Fibroblast of peridontal ligament (primary cell): ENCODE measurements around the gene CYTH1.
"Not testable (repeated sequence)": the region's sequence is repeated elsewhere in the genome, so short reads cannot be mapped to it uniquely, and the experiment has no call there.

ENCODE experiments used
- DNase-seq: peaks from one replicate; pipeline ENCODE4 v3.0.0-alpha.2; 2010; ENCODE audit errors: extremely low read depth

Gene CYTH1

DNA sequence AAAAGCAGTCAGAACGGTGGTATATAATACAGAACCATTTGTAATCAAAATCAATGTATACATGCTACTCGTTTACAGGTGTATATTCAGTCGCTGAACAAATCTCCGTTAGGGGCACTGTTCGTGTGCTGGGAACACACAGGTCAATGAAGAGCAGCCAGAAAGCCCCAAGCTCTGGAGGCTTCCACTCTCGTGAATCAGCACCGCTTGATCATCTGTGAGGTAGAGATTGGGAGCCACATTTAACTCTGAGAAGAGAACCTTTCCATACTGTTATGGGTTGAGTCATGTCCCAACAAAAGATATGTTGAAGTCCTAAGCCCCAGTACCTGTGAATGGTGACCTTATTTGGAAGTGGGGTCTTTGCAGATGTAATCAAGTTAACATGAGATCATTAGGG lies 5.4 kb upstream of the CYTH1 start:
- no peak for DNase-seq

DNA sequence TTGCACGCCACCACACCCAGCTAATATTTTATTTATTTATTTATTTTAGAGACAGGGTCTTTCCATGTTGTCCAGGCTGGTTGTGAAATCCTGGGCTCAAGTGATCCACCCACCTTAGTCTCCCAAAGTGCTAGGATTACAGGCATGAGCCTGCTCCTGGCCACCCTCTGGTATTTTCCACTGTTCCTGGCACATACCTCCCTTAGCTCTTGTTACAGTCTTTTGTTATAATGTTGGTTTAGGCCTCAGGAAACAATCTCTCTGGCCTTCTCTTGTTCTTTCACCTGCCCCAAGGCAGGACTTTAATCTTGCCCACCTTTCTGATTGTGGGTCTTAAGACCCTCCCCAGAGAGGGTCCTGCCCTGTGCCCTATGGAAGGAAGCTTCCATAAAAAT lies 3.6 kb upstream of the CYTH1 start:
- DNase-seq: no peak

DNA sequence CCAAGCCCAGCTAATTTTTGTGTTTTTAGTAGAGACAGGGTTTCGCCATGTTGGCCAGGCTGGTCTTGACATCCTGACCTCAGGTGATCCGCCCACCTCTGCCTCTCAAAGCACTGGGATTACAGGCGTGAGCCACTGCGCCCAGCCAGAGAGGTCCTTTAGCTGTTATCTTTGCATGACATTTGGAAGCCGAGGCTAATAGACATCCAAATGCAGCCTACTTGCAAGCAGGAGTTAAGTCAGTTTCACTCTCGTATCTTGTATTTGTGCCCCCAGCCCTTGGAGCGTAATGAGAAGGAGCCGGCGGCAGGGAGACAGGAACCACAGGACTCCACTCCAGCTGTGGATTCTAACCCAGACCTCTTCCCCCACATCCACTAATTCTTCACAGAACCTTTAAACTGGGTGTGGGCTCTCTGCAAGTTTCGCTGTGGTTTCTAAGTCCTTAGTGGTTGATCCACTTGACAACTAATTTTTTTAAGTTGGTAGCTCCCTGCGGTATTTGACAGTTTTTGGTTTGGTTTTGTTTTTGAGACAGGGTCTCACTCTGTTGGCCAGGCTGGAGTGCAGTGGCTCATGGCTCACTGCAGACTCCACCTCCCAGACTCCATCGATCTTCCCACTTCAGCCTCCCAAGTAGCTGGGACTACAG lies 3.1 kb upstream of the CYTH1 start:
- DNase-seq: no peak

DNA sequence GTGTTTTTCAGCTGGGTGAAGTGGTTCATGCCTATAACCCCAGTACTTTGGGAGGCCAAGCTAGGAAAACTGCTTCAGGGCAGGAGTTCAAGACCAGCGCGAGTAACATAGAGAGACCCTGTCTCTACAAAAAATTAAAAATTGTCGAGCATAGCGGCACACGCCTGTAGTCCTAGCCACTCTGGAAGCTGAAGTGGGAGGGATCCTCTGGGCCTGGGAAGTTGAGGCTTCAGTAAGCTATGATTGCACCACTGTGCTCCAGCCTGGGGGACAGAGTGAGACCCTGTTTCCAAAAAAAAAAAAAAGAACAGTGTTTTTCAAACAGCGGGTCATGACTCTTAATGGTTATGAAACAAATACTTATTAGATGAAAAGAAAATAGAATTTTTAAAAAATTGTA lies 2.3 kb upstream of the CYTH1 start:
- no peak for DNase-seq

DNA sequence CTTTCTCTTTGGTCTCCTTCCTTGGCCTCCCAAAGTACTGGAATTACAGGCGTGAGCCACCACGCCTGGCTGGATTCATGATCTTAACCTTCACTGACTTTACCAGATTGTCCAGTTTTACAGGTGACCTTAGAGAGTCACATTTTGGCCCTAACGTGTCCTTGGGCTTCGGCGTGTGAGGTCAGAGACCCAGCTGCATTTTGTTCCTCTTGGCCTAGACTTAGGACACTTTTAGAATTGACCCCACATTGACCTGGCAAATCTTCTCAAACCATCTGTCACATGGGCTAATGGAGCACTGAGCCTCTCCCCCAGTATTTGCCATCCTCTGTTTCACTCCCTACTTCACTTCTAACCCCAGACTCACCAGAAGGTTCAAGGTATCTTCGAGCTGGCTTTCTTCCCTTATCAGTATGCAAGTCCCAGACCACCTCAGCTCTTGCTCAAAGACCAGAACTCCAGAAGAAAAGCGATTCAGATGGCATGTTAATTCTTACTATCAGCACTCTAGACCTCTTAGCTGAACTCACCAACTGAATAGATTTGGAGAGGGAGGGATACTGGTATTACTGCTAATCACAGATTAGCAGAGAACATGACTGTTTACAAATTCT lies 1.7 kb upstream of the CYTH1 start:
- DNase-seq: no peak

DNA sequence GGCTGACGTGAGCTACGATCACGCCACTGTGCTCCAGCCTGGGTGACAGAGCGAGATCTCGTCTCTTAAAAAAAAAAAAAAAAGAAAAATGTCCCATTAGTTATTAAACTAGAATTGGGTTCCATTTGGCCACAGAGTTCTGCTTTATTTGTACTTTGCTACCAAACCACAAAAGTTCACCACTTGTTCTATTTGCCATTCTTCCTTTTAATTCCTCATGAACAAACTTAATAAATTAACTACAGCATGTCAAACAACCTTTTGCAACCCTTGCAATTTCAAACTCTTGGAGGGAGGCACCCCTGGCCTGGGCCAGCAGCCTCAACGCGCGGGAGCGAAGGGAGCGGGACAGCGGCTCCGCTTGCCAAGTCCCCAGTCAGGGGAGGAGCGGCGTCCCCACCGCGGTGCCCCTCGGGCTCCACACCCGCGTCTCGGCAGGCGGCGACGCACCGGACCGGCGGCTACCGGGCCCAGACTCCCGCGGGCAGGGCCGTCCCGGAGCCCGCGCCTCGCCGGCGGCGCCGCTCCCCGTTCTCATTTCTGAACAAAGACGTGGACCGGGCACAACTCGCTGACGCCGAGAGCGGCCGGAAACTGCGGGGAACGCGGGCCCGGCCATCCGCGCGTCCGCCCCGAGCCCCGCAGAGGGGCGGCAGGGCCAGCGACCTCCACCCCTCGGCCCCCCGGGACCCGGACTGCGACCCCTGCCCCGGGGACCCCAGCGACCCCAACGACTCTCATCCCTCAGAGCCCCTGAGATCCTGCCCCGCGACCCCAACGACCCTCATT lies 775 bp downstream of the CYTH1 start:
- peak; percentile 26 for DNase-seq

DNA sequence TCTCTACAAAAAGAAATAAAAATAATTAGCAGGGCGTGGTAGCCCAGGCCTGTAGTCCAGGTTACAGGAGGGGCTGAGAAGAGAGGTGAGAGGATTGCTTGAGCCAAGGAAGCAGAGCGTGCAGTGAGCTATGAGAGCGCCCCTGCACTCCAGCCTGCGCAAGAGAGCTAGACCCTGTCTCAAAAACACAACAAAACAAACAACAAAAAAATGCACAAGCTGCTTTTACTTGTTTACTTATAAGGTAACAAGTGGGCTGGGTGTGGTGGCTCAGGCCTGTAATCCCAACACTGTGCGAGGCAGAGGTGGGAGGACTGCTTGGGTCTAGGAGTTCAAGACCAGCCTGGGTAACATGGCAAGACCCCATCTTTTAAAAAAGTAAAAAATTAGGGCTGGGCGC lies 1.7 kb downstream of the CYTH1 start:
- DNase-seq: no peak

DNA sequence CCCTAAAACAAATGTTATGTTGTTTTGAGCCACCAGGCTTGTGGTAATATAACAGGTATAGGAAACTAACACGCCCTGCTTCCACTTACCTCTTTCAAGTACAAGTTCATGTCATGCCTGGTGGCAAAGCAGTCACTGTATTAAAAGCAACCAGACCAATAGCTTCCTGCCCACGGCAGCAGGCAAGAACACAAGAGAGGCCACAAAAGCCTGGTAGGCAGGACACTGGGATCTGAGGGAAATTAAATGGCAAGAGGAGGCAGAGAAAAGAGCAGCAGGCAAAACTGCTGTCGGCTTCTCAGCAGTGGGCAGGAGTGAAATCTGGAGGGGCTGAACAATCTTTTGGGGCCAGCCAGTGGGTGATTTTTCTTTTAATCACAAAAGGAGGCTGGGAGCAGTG lies 2.2 kb downstream of the CYTH1 start:
- no peak for DNase-seq

DNA sequence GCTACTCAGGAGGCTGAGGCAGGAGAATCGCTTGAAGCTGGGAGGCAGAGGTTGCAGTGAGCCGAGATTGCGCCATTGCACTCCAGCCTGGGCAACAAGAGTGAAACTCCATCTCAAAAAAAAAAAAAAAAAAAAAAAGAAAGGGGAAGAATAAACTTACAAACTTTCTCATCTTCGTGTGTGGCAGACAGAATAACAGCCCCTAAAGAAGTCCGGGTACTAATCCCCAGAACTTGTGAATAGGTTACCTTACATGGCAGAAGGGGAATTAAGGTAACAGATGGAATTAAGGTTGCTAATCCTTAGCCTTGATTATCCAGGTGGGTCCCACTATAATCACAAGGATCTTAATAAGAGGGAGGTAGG lies 2.8 kb downstream of the CYTH1 start:
- DNase-seq: not testable (repeated sequence)

DNA sequence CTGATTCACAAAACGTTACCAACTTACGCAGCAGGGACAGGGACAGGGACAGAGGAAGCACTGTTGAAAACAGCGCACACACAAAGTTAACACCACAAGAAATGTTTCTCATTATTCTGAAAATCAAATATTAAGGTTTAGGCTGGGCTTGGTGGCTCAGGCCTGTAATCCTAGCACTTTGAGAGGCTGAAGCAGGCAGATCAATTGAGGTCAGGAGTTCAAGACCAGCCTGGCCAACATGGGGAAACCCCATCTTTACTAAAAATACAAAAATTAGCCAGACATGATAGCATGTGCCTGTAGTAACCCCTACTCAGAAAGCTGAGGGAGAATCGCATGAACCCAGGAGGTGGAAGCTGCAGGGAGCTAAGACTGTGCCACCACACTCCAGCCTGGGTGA lies 4.2 kb downstream of the CYTH1 start:
- no peak for DNase-seq

DNA sequence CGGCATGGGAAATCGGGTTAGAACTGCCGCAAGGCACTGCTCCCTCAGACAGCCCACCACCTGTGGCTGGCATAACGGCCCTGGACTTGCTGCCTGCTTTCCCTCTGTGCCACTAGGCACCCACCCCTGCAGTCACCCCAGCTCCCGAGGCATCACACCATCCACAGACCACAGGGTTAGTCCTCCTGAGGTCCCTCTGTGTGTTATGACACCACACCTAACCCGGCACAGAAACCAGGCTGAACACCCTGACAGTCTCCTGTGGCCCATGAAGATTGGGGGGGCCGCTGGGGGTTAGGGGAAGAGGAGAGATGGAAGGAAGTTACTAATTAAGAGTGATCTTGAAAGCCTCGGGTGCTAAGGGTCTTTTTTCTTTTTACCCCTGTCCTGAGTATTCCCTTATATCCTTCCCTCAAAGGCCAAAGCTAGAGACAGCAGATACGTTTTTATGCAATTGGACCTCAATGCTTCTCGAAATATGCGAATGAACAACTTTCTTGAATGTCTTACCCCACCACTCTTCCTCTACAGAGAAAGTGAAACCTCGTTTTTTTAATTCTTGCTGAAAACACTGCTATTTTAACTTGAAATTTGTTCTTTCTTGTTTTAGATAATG lies 7.0 kb downstream of the CYTH1 start:
- DNase-seq: peak; percentile 56

DNA sequence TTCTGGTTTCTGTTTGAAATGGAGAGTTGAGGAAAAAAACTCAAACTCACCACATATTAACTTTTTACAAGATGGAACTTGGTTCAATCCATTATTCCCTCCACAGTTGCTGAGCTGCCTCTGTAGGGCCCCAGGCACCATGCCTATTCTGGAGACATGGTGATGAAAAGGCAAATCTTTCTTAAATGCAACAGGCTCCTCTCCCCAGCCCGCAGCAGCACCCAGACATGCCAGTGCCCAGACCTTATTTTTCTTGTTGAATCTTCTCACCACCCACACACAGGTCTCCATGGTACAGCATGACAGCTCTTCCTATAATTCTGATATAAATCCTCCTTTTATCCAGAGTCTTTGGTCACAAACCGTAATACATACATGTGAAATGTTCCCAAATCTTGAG lies 7.6 kb downstream of the CYTH1 start:
- DNase-seq: peak; percentile 26

DNA sequence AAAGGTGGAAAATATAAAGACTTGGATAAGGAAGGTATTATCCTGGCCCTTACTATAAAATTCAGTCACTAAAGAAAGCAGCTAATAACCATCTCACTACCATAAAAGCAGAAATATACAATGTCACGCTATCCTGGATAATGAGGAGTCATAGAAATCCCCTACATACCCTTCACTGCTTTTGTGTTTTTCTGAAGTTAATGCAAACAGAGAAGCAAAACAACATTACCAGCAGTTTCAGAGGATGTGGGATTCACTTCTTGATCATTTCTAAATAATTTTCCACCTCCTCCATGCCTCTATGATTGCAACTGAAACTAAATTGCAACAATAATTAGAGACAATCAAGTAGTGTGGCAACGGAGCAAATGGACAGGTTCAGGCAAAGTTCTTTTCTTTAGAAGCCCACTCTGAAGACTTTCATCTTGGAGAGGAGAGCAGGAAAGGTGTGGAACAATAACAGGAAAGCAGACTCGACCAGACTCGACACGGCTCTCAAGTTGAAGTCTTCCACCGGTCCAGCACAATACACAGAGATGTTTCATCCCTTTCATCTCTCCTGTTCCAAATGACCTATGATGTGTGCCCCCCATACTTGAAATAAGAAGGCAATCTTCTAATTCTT lies 10.2 kb downstream of the CYTH1 start:
- no peak for DNase-seq

DNA sequence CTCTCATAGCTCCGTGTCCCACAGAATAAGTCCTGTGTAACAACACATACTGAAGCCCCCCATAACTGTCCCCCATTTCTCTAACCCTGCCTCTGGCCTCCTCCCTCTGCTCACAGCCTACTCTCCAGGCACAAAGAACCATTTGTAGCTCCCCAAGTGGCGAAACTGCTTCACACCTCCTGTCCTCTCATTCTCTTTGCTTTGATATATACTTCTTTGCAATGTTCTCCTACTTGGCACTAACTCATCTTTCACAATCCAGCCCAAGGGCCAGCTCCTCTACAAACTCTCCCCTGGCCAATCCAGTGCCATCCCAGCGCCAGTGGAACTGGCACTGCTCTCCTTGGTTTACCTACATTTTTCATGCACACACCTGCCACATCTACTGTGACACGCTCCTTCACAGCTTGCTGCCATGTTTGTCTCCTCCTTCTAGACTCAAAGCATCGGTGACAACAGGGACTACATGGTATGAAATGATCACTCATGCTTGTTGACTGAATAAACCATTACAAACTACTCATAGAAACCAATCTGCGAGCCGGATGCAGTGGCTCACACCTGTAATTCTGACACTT lies 12.8 kb downstream of the CYTH1 start:
- no peak for DNase-seq

DNA sequence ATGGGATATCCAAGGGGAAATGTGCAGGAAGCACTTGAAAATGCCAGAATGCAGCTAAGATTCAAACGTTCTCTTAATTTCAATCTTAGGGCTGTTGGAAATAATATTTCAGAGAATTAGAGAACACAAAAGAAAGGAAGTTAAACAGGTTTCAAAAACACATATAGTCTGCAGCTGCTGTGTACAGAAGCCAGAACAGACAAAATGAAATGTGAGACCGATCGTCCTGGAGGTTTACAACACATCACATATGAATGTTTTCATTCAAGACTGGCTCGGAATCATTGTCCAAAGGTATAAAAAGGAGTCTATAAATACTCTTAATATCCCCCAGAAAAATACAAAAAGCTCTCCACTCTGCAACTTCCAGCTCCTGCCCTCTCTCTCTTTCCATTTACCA lies 14.3 kb downstream of the CYTH1 start:
- no peak for DNase-seq

DNA sequence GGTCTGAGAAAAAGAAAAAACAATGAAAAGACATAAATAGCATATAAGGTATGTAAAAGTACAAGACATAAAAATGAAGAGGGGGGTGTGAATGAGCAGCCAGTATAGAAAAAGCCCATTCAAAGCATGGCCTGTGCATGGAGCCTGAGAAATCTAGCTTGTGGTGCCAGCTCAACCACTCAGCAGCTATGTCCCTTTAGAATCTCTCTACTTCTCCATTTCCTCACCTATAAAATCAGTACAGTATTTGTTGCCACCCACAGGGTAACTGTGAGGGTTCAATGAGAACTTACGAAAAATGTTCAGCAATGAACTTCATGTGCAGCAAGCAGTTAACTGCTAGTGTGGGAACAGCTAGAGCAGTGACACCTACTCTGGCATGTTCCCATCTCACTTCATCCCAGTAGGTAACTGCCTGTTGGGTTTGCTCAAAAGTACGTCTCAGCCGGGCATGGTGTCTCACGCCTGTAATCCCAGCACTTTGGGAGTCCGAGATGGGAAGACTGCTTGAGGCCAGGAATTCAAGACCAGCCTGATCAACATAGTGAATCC lies 15.3 kb downstream of the CYTH1 start:
- DNase-seq: no peak

DNA sequence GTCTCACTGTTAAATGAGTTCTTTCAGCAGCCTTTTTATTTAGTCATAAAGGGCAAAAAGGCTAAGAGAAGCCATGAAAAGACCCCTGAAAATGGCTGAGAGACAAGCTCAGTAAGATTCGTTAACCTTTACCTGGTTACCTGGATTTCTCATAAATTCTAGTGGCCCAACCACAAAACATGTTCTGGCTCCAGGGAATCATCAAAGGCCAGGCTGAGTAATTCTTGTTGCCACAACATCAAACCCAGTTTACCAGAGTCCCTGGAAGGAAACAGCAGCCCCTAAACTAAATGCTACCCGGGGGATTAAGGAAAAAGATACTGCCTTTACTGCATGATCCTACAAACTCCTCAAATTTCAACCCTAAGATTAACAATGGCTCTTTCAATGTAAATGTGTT lies 15.8 kb downstream of the CYTH1 start:
- no peak for DNase-seq

DNA sequence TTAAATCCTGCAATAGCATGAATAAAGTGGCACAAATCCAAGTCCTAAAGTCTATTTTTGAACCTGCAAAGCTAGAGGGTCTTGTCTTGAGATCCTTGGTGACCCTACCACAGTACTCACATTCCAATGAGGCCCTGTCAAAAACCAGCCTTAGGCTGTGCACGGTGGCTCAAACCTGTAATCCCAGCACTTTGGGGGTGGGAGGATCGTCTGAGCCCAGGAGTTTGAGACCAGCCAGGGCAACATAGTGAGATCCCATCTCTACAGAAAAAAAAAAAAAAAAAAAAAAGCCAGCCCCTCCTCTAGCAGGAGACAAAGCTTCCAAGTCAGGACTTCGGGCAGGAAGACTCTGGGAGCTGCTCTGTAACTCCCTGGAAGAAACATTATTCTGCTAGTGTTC lies 16.3 kb downstream of the CYTH1 start:
- no peak for DNase-seq

DNA sequence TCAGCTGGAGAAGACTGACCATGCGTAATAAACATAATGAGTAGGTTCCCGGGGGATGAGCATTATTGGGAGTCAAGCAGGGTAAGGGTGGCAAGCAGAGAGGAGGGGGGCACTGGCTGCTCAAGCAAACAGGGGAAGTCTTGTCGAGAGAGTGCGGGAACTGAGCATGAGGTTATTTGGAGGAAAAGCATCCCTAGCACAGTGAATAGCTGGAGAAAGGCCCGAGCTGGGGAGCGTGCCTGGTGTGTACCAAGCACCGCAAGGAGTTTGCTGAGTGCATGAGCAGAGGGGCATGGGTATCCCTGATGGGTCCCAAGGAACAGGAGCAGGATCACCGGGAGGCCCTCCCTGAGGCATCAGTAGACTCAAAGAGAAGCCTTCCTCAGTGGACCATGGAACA lies 17.2 kb downstream of the CYTH1 start:
- no peak for DNase-seq

DNA sequence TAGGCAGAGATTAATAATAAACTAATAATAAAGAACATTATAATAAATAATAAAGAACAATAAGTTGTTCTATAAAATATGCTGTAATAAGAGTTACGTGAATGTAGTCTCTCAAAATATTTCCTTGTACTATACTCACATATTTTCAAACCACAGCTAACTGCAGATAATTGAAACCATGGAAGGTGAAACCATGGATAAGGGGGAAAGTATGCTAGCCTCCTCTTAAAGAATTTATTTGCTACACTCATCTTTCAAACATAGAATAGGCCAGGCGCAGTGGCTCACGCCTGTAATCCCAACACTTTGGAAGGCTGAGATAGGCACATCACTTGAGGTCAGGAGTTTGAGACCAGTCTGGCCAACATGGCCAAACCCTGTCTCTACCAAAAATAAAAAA lies 18.5 kb downstream of the CYTH1 start:
- peak; percentile 60 for DNase-seq

DNA sequence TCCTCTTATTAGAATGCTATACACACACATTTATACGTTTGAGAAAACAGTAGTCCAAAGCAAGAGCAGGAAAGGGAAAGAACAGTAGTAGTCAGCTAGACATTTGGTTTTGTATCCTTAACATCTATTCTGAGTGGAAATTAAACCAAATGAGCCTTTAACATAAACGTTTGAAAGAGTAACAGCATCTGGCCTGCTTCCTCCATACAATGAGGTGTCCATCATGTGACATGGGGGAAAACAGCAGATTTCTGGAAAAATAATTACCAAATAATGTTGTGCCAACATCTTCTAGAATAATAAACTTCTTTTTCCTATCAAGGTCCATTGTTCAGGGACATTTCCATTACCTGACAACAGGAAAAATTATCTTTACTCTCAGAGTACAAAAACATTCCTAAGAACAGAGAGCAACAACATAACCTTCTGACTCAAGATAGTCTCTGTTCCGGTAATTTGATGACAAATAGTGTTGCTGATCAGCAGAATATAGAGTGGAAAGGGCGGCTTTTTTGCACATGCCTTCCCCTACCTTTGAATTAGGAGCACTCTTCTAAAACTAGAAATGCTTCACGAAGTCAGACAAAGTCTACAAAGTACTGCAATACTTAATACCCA lies 20.2 kb downstream of the CYTH1 start:
- no peak for DNase-seq
